GM18505 (cell line): ENCODE results near the gene HACD3.
"Not testable (repeated sequence)": the region's sequence is repeated elsewhere in the genome, so short reads cannot be mapped to it uniquely, and the experiment has no call there.

Experiments
- ATAC-seq: cut with Tn5 transposase; IDR thresholded peaks from one replicate; pipeline ENCODE4 v1.9.1; 2021; ENCODE audit not compliant: unreplicated experiment
- POLR2A ChIP-seq: IDR thresholded peaks from 4 replicates; pipeline ENCODE4 v1.6.1; 2011; ENCODE audit warnings: borderline replicate concordance; ENCODE audit not compliant: insufficient read depth, insufficient read length; ENCODE audit errors: extremely low read depth

HACD3 gene

DNA sequence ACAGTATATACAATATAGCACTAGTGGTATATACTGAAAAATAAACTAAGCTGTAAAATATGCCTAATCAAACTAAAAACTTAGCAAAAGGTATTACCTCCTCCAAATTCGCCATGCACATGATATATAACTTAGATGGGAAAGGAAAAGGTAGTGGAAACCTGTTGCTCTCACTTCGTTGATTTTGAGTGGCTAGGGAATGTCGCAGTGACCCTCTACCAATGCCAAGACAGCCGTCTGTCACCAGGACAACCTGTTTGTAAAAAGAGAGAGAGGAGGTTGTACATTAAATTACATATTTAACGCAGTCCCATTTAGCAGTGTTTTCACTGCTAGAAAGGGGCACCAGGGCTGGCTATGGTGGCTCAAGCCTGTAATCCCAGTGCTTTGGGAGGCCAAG lies 69.4 kb downstream of the HACD3 start:
- no peak for ATAC-seq
- TF ChIP-seq POLR2A = no peak

GRCh38 chr15:65603134-65603533 lies 72.9 kb downstream of the HACD3 start:
- no peak for TF ChIP-seq POLR2A
- no peak for ATAC-seq

DNA sequence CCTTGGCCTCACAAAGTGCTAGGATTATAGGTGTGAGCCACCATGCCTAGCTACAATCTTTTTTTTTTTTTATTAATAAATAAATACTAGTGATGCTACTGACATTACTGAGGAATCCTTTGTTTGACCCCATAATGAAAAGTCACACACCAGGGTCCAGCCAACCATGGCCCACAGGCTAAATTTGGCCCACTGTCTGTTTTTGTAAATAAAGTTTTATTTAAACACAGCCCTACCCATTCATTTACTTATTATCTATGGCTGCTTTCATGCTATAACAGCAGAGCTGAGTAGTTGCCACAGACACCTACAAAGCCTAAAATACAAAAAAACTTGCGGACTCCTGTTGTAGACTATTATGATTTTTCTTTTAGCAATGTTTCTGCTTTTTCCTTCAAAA lies 73.3 kb downstream of the HACD3 start:
- no peak for ATAC-seq
- TF ChIP-seq POLR2A = no peak

DNA sequence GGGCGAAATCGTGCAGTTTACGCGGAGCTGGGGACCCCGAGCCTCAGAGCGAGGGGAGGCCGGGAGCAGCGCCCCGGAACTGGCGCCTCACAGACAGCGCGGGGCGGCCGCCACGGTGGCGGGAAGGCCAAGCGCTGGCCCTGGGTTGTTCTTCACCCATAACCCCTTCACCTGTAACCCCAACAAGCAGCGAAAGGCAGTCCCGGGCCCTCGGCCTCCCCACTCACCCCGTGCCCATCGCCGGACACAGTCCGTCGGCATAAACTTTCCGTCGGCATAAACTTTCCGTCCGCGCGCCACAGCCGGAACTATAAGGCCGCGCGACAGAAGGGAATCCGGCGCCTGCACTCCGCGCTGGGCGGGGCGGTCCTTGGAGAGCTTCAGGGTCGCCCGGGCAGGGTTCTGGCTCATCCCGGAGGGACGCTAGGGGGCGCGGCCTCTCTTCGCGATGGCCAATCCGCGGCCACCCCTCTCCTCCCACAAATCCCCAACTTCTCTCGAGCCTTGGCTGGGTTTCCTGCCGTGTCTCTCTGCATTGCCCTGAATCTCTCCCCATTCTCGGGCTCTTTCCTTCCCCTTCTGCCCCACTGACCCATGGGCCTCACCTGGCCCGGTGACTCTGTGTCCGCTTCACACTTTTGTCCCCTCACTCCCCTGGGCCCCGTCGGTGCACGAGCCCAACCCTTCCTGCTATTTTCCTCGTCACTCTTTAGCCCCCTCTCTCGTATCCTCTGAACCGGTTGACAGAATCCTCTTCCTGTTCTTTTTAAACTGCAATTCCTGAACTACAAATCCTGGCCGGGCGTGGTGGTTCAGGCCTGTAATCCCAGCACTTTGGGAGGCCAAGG lies 80.8 kb downstream of the HACD3 start, which contains the start of gene INTS14:
TSS of gene INTS14 (minus strand) at position 261 of the 848 bp plus-strand sequence. CDS start 3,751 bp downstream, outside the sequence.
- peak; percentile 94 for TF ChIP-seq POLR2A
- peak; percentile 86 for ATAC-seq

- ATAC-seq = no peak
- no peak for TF ChIP-seq POLR2A
Measured at GRCh38 chr15:65611888-65612615, 81.8 kb downstream of the HACD3 start.

DNA sequence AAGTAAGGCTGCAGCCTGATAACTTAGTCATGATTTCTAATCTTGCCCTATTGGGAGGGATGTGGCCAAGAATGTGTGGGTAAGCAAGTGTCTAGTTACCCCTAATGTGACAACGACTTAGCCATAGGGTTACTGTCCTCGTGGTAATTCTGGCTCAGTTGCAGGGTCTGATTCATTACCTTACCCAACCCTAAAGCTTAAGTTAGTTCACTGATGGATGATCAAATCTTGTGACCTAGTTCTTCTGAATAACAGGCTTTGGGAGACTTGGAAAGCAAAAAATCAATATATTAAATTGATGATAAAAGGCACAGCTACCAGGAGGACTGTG lies 82.3 kb downstream of the HACD3 start:
- no peak for TF ChIP-seq POLR2A
- no peak for ATAC-seq

DNA sequence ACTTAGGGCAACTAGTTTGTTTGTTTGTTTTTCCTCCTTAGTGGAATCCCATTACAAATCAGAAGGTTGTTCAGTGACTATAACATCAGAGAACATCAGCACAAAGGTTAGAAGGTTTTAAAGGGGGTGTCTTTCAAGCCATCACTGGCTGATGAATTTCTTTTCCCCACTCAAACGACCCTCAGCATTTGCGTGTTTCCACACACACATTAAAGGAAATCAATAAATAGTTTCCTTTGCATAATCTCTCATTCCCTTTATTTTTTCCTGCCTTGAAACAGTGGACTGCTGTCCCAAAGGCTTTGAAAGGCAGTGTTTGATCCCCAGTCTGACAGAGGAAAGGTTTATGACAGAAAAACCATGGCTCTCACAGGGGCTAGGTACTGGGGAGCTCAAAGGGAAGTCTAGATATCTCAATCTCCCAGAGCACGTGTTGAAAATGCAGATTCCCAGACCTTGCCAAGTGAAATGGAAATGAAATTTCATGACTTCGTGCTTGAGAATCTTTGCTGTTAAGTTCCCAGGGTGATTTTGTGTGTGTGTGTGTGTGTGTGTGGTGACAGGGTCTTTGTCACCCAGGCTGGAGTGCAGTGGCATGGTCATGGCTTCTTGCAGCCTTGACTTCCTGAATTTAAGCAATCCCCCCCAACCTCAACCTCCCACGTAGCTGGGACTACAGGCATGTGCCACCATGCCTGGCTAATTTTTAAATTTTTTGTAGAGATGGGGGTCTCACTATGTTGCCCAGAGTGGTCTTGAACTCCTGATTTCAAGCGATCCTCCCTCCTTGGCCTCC lies 82.9 kb downstream of the HACD3 start:
- ATAC-seq = no peak
- no peak for TF ChIP-seq POLR2A

DNA sequence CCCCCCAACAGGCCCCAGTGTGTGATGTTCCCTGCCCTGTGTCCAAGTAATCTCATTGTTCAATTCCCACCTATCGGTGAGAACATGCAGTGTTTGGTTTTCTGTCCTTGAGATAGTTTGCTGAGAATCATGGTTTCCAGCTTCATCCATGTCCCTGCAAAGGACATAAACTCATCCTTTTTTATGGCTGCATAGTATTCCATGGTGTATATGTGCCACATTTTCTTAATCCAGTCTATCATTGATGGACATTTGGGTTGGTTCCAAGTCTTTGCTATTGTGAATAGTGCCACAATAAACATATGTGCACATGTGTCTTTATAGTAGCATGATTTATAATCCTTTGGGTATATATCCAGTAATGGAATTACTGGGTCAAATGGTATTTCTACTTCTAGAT lies 85.6 kb downstream of the HACD3 start:
- ATAC-seq = not testable (repeated sequence)

DNA sequence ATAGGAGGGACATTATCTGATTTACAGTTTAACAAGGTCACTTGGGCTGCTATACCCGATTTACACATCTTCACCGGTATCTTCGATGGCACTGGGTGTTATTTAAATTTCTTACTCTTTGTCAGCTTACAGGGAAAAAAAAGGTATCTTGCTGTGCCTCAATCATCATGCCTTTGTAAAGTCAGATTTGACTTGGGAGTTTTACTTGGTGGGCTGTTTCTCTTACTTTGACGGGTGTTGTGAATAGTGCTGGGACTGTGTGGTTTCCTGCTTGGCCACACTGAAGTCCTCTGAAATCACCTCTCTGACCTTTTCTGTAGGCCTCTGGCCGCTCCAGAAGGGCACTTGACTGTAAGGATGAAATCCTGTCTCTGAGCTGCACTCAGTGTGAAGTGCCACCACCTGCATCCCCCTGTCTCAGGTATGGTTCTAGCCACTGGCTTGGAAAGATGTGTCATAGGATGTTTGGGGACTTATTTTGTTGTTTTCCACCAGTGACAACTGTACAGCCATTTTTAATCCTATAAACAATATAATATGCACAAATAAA lies 88.4 kb downstream of the HACD3 start:
- ATAC-seq = no peak

GRCh38 chr15:65619626-65620290 lies 89.5 kb downstream of the HACD3 start:
- TF ChIP-seq POLR2A = no peak
- no peak for ATAC-seq

More for the DNA sequence above, 88.4 kb downstream of the HACD3 start:
- TF ChIP-seq POLR2A = no peak

GRCh38 chr15:65620833-65621232 lies 90.6 kb downstream of the HACD3 start:
- no peak for TF ChIP-seq POLR2A
- ATAC-seq = no peak

- no peak for TF ChIP-seq POLR2A
- ATAC-seq = no peak
Measured at GRCh38 chr15:65621638-65622037, 91.4 kb downstream of the HACD3 start, which contains the start of gene SLC24A1. TSS of gene SLC24A1 (plus strand) at chr15:65621938. CDS start at chr15:65624081, 2,143 bp downstream.
